A204.1 (cell line): Measurements from ENCODE around the gene ULBP2.
"Not testable (repeated sequence)": the region's sequence is repeated elsewhere in the genome, so short reads cannot be mapped to it uniquely, and the experiment has no call there.

ENCODE experiments used
- FAIRE-seq: peaks from 2 replicates; lab custom pipeline; 2012; peaks lifted over from hg19 to GRCh38; lab: Jason Lieb, UNC

ULBP2 gene, protein sequence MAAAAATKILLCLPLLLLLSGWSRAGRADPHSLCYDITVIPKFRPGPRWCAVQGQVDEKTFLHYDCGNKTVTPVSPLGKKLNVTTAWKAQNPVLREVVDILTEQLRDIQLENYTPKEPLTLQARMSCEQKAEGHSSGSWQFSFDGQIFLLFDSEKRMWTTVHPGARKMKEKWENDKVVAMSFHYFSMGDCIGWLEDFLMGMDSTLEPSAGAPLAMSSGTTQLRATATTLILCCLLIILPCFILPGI

DNA sequence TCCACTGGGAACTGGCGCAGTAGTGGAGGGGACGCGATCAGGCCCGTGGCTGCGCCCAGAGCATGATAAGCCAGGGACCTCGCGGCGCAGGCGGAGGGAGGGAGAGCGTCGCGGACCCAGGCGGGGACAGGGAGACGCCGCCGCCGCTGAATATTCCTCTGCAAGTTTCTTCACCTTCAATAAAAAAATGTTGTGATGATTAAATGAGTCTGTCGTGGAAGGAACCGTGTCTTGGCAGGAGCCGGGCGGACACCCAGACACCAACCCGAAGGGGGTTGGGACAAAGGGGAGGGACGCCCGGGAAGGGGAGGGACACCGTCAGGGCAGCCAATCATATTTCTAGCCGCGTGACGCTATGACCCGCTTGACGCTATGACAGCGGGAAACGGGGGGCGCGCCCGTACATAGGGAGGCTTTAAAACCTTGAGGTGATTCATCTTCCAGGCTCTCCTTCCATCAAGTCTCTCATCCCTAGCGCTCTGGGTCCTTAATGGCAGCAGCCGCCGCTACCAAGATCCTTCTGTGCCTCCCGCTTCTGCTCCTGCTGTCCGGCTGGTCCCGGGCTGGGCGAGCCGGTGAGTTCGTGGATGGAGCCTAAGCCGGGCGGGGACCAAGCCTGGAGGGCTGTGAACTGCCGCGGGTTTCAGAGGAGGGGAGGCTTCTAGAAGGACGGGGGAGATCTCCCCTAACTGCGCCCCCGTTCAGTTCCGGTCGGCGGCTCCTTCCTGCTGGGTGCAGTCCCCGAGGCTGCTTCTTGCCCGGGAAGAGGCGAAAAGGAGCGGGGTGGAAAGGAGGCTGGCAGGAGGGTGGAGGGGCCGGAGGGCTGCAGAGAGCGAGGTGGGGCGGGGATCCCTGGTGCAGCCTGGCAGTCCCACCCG, at the start of gene ULBP2:
TSS of gene ULBP2 (plus strand) at position 432 of the 878 bp plus-strand sequence. CDS start at position 491, 59 bp downstream.
- no peak for FAIRE-seq

DNA sequence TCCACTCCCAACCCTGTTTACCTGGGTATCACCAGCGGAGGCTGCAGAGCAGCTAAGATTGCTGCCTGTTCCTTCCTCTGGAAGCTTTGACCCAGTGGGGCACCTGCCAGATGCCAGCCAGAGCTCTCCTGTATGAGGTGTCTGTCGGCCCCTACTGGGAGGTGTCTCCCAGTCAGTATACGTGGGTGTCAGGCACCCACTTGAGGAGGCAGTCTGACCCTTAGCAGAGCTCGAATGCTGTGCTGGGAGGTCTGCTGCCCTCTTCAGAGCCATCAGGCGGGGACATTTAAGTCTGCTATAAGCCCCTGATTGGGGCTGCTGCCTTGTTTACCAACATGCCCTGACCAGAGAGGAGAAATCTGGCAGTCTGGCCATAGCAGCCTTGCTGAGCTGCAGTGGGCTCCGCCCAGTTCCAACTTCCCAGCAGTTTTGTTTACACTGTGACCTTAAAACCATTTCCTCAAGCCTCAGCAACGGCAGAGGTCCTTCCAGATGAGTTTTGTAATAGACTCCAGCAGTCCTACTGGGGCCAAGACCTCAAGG, 46.7 kb upstream of the ULBP2 start:
- no peak for FAIRE-seq

- no peak for FAIRE-seq
These were observed 46.0 kb upstream of the ULBP2 start for GRCh38 chr6:149895833-149896271.

- FAIRE-seq = no peak
These were observed 45.3 kb upstream of the ULBP2 start for GRCh38 chr6:149896491-149896890.

DNA sequence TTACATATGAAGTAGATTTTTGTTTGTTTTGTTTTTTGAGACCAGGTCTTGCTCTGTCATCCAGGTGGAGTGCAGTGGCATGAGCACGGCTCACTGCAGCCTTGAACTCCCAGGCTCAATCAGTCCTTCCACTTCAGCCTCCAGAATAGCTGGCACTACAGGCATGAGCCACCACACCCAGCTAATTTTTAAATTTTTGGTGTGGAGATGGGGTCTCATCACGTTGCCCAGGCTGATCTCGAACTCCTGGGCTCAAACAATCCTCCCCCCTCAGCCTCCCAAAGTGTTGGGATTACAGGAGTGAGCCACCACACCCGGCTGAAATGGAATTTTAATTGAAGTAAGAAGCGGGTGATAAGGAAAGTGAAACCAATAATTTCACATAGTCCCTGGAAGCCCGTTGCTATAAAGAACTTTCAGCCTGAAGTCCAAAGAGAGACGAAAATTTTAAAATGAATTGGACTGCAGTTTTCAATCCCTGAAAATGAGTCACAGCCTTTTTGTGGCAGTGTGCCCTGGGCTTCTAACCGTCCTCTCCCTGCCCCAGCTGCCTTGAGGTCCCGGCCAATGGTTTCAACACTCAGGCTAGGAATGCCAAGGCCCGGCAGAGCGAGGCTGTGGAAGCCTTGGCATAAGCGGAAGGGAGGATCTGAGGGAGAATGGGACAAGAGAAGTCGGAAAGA, 44.7 kb upstream of the ULBP2 start:
- FAIRE-seq = peak; percentile 93

DNA sequence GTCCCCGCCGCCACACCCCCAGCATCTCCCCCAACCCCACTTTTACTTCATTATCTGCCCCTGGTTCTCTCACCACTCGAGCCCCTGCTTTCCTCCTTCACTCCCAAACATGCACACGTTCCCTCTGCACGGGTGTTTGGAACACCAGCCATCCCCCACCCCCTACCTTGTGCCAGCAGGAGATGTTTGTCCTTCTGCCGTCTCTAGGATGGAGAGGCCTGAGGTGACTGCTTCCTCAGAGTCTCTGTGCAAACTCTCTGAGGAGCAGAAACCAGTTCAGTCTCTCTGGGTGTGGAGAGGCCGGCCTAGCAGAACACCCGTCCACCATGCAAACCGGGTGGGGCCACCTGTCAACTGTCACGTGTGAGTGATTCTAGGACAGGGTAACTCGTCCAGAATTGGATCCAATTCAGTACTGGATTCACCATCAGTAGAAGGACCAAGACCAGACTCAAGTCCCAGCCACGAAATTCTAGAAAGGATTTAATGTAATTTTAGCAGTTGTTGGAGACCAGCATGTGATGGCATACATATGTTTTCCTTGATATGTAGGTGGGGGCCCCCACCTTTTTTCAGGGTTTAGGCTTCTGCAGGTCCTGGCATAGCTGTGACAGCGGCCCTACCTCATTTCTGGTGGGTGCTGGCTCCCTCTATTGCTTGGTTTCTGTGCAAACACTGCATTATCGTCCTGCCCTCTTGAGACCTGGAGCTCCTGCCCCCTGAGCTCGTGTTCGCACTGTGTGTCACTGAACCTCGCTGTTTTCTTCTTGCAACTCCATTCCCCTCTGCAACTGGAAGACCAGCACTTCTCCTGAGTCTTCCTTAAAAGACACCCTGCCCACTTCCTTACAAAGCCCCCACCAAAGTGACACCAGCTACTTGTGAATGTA, 43.7 kb upstream of the ULBP2 start, which contains the start of gene RAET1E:
TSS of gene RAET1E (minus strand) at position 259 of the 890 bp plus-strand sequence. CDS start 7,212 bp downstream, outside the sequence.
- FAIRE-seq = no peak

- no peak for FAIRE-seq
These were observed 42.8 kb upstream of the ULBP2 start for GRCh38 chr6:149898966-149899365.

- no peak for FAIRE-seq
These were observed 42.3 kb upstream of the ULBP2 start for GRCh38 chr6:149899486-149899885.

GRCh38 chr6:149899926-149900619, 41.7 kb upstream of the ULBP2 start:
- FAIRE-seq = no peak

GRCh38 chr6:149900620-149901443, 41.0 kb upstream of the ULBP2 start:
- no peak for FAIRE-seq

DNA sequence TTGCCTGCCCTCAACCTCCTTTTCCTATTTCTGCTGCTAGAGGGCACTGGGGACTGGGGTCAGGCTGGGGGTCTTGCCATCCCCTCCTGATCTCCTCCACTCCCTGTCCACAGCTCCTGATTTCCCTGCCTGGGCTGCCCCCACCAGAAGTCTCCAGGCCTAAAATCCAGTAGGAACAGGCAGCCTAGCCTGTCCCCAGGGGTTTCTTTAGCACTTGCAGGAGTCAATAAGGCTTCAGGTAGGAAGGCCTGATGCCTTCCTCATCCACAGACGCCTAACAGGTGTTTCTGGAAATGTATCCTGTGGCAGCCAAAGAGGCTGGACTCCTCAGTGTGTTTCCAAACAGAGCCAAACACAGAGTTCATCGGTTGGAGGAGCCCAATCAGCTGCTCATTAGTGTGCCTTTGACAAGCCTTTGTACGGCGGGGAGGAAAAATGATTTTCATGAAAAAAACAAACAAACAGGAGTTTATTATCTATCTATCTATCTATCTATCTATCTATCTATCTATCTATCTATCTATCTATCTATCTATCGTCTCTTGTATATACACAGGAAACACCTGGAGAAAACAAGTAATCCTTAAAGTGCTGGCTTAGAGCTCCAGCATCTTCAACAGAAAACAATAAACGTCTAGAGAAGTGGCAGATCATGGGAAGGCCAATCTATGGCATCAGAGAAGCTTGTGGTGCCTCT, 40.2 kb upstream of the ULBP2 start:
- FAIRE-seq = no peak

- FAIRE-seq = no peak
These were observed 37.7 kb upstream of the ULBP2 start for GRCh38 chr6:149903938-149904611.

DNA sequence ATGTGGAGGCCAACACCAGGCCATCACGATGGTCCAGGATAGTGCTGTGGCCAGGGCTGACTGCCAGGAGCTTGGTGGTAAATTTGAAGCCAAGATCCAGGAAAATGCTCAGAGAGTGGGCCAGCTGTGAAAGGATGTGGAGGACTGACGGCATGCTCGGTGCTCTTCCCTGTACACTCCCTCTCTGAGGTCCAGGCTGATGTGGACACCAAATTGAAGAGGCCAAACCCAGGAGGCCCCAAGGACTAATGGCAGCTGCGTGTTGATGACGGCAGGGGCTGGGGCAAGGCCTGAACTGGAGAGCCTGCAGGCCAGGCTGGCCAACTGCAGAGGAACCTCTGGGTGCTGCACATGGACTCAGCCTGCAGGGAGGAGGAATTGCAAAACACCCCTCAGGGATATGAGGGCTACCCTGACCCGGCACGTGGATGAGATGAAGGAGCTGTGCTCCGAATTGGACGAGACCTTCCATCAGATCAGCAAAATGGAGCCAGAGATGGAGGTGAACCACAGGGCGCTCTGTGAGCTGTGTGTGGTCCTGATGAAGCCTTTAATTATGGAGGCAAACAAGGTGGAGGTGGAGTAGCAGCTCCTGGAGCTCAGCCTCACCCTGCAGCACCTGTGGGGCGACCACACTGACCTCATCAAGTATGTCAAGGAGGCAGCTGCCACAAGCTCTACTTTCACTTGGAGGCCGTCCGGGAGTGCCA, 37.0 kb upstream of the ULBP2 start:
- FAIRE-seq = no peak

- FAIRE-seq = no peak
These were observed 36.4 kb upstream of the ULBP2 start for GRCh38 chr6:149905371-149905910.

DNA sequence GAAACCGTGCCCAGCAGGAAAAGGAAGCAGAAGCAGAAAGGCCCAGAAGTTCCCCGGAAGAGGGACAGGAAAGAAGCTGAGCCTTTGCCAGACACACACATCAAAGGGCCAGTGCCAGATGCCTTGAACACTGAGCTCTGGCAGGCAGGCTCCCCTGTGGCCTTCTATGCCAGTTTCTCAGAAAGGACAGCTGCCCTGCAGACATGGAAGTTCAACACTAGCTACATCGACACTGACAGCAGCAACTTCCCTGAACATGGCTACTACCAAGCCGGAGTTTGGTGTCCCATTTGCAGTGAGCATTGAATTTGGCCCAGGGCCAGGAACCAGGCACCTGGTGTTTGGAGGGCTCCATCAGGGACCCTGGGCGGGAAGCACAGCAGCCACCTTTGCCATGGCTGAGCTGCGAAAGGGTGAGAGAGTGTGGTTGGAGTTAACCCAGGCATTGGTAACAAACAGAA, 35.9 kb upstream of the ULBP2 start:
- FAIRE-seq = no peak

GRCh38 chr6:149906405-149906804, 35.4 kb upstream of the ULBP2 start:
- no peak for FAIRE-seq

GRCh38 chr6:149907317-149907716, 34.5 kb upstream of the ULBP2 start:
- no peak for FAIRE-seq

DNA sequence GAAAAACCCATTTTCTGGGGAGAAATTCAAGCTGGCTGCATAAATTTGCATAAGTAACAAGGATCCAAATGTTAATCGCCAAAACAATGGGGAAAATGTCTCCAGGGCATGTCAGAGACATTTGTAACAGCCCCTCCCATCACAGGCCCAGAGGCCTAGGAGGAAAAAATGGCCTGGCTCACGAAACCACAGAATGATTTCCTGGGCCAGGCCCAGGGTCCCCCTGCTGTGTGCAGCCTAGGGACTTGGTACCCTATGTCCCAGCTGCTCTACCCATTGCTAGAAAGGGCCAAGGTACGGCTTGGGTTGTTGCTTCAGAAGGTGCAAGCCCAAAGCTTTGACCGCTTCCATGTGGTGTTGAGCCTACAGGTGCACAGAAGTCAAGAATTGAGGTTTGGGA, 33.3 kb upstream of the ULBP2 start:
- FAIRE-seq = not testable (repeated sequence)
